Measurements from ENCODE around the gene TTLL11.

GRCh38 chr9:121896545-121896943, 196.6 kb downstream of the TTLL11 start:
- TF ChIP-seq, protein P1, sequence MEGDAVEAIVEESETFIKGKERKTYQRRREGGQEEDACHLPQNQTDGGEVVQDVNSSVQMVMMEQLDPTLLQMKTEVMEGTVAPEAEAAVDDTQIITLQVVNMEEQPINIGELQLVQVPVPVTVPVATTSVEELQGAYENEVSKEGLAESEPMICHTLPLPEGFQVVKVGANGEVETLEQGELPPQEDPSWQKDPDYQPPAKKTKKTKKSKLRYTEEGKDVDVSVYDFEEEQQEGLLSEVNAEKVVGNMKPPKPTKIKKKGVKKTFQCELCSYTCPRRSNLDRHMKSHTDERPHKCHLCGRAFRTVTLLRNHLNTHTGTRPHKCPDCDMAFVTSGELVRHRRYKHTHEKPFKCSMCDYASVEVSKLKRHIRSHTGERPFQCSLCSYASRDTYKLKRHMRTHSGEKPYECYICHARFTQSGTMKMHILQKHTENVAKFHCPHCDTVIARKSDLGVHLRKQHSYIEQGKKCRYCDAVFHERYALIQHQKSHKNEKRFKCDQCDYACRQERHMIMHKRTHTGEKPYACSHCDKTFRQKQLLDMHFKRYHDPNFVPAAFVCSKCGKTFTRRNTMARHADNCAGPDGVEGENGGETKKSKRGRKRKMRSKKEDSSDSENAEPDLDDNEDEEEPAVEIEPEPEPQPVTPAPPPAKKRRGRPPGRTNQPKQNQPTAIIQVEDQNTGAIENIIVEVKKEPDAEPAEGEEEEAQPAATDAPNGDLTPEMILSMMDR (conservative IDR thresholded peaks at IDR 0.05; ENCODE audit: low read length): no peak
- no peak for TF ChIP-seq EZH2phosphoT487 (IDR thresholded peaks at IDR 0.05; ENCODE audit: borderline replicate concordance)

Measured in Loucy (cell line).